Nephron (organoid): ENCODE results near the gene MRPS24.
A peak's percentile ranks its signal among the peaks of the same experiment; 100 is the strongest.
"Not testable (repeated sequence)": the region's sequence is repeated elsewhere in the genome, so short reads cannot be mapped to it uniquely, and the experiment has no call there.

Source experiments
- H3K27ac Mint-ChIP-seq, 3 experiments: 2 replicates each; pipeline ENCODE4 v1.8.0; 2020; ENCODE audit warnings: mixed read lengths in 3 of 3, mild to moderate bottlenecking in 2 of 3, moderate library complexity in 1 of 3
- H3K27me3 Mint-ChIP-seq: 2 replicates; pipeline ENCODE4 v1.8.0; 2021; ENCODE audit warnings: low read depth, mild to moderate bottlenecking, moderate library complexity, mixed read lengths
- H3K36me3 Mint-ChIP-seq: 2 replicates; pipeline ENCODE4 v1.8.0; 2020; ENCODE audit warnings: low read depth, mixed read lengths
- H3K4me1 Mint-ChIP-seq: 2 replicates; pipeline ENCODE4 v1.8.0; 2020; ENCODE audit warnings: mixed read lengths
- H3K4me3 Mint-ChIP-seq, 3 experiments: 2 replicates each; pipeline ENCODE4 v1.8.0; 2020; ENCODE audit warnings: mild to moderate bottlenecking in 3 of 3, mixed read lengths in 3 of 3, moderate library complexity in 2 of 3
- H3K9me3 Mint-ChIP-seq: 2 replicates; pipeline ENCODE4 v1.8.0; 2020; ENCODE audit warnings: mixed read lengths
- TF ChIP-seq, protein P1 (sequence below), 3 experiments: fragments of 200-600 bp; sonication (generic); IDR thresholded peaks; one replicate each; pipeline ENCODE4 v1.5.0; 2021; ENCODE audit warnings: antibody characterized with exemption in 3 of 3; ENCODE audit not compliant: unreplicated experiment in 3 of 3

Gene MRPS24

GRCh38 chr7:43905209-43905946 lies 36.1 kb upstream of the MRPS24 start:
- peaks cover 29% of the 10 kb centered on the region for H3K4me1 Mint-ChIP-seq
- H3K27me3 Mint-ChIP-seq, result no peaks in the 10 kb centered on the region
- no peaks in the 10 kb centered on the region for H3K9me3 Mint-ChIP-seq
- H3K27ac Mint-ChIP-seq, result peak overlapping the region; percentile 98 to 100 (median 98)
- peaks cover 4% of the 10 kb centered on the region for H3K36me3 Mint-ChIP-seq
- peak overlapping the region; percentile 95 to 100 (median 100) for H3K4me3 Mint-ChIP-seq
- TF ChIP-seq, protein P1, sequence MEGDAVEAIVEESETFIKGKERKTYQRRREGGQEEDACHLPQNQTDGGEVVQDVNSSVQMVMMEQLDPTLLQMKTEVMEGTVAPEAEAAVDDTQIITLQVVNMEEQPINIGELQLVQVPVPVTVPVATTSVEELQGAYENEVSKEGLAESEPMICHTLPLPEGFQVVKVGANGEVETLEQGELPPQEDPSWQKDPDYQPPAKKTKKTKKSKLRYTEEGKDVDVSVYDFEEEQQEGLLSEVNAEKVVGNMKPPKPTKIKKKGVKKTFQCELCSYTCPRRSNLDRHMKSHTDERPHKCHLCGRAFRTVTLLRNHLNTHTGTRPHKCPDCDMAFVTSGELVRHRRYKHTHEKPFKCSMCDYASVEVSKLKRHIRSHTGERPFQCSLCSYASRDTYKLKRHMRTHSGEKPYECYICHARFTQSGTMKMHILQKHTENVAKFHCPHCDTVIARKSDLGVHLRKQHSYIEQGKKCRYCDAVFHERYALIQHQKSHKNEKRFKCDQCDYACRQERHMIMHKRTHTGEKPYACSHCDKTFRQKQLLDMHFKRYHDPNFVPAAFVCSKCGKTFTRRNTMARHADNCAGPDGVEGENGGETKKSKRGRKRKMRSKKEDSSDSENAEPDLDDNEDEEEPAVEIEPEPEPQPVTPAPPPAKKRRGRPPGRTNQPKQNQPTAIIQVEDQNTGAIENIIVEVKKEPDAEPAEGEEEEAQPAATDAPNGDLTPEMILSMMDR (IDR thresholded peaks at IDR 0.05; ENCODE audit: unreplicated experiment in 3 of 3), result no peak

- peaks cover 29% of the 10 kb centered on the region for H3K4me1 Mint-ChIP-seq
- peak overlapping the region in 1 of 3 experiments; percentile 98 for H3K27ac Mint-ChIP-seq
- no peaks in the 10 kb centered on the region for H3K9me3 Mint-ChIP-seq
- H3K4me3 Mint-ChIP-seq, result peak overlapping the region; percentile 95 to 100 (median 100)
- TF ChIP-seq, protein P1 (IDR thresholded peaks at IDR 0.05; ENCODE audit: unreplicated experiment in 3 of 3), result no peak
- peaks cover 4% of the 10 kb centered on the region for H3K36me3 Mint-ChIP-seq
- H3K27me3 Mint-ChIP-seq, result no peaks in the 10 kb centered on the region
These were observed 35.4 kb upstream of the MRPS24 start for GRCh38 chr7:43904533-43905208.

GRCh38 chr7:43902542-43903054 lies 33.3 kb upstream of the MRPS24 start:
- TF ChIP-seq, protein P1 (IDR thresholded peaks at IDR 0.05; ENCODE audit: unreplicated experiment in 3 of 3), result no peak
- Mint-ChIP-seq H3K4me3 (peak overlapping the region; percentile 8 to 36 (median 12)), H3K36me3 (peaks cover 4% of the 10 kb centered on the region), H3K27me3 (no peaks in the 10 kb centered on the region), H3K27ac (no peak overlapping the region), H3K4me1 (peaks cover 29% of the 10 kb centered on the region), H3K9me3 (no peaks in the 10 kb centered on the region)

- H3K4me3 Mint-ChIP-seq, H3K9me3 Mint-ChIP-seq, H3K27me3 Mint-ChIP-seq, H3K27ac Mint-ChIP-seq: not testable (repeated sequence)
- Mint-ChIP-seq H3K4me1 (peaks cover 15% of the 10 kb centered on the region), H3K36me3 (peaks cover 23% of the 10 kb centered on the region)
These were observed 29.3 kb upstream of the MRPS24 start for GRCh38 chr7:43898571-43898970.

DNA sequence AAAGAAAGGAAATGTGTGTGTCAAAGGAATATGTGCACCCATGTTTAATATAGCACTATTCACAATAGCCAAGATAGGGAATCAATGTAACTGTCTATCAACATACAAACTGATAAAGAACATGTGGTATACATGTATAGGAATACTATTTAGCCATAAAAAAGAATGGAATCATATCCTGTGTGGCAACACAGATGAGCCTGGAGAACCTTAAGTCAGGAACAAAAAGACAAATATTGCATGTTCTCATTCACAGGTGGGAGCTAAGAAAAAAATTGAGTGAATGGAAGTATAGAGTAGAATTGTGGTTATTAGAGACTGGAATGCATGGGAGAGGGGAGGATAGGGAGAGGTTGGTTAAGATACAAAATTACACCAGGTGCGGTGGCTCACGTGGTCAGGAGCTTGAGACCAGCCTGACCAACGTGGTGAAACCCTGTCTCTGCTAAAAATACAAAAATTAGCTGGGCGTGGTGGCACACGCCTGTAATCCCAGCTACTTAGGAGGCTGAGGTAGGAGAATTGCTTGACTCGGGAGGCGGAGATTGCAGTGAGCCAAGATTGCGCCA lies 26.6 kb upstream of the MRPS24 start:
- H3K4me3 Mint-ChIP-seq, result no peak overlapping the region
- H3K36me3 Mint-ChIP-seq, result peaks cover 24% of the 10 kb centered on the region
- H3K4me1 Mint-ChIP-seq, result peaks cover 6% of the 10 kb centered on the region
- no peak overlapping the region for H3K27ac Mint-ChIP-seq
- TF ChIP-seq, protein P1 (IDR thresholded peaks at IDR 0.05; ENCODE audit: unreplicated experiment in 3 of 3), result no peak
- H3K27me3 Mint-ChIP-seq, result no peaks in the 10 kb centered on the region
- H3K9me3 Mint-ChIP-seq, result no peaks in the 10 kb centered on the region
